Neuronal stem cell (in vitro differentiated cells): ENCODE measurements around the gene AHRR.

Experiments
- DNase-seq: peaks from one replicate; pipeline ENCODE4 v3.0.0-alpha.2; 2013; ENCODE audit warnings: low spot score
- H2AFZ ChIP-seq: one replicate; pipeline ENCODE4 v1.6.1; 2013; ENCODE audit warnings: mild to moderate bottlenecking, low read length, inconsistent platforms
- H2AK5ac ChIP-seq: 2 replicates; pipeline ENCODE4 v1.6.1; 2013; ENCODE audit warnings: low read depth, mild to moderate bottlenecking, inconsistent platforms, low read length, moderate library complexity, mixed read lengths
- H2BK120ac ChIP-seq: 2 replicates; pipeline ENCODE4 v1.6.1; 2013; ENCODE audit warnings: low read depth, mild to moderate bottlenecking, inconsistent platforms, low read length, moderate library complexity, mixed read lengths
- H2BK12ac ChIP-seq: one replicate; pipeline ENCODE4 v1.6.1; 2013; ENCODE audit warnings: low read length, inconsistent platforms
- H2BK15ac ChIP-seq: 2 replicates; pipeline ENCODE4 v1.6.1; 2013; ENCODE audit warnings: mild to moderate bottlenecking, low read length, inconsistent platforms, mixed read lengths
- H2BK5ac ChIP-seq: one replicate; pipeline ENCODE4 v1.6.1; 2013; ENCODE audit warnings: inconsistent platforms, mild to moderate bottlenecking, low read length, moderate library complexity
- H3K14ac ChIP-seq: one replicate; pipeline ENCODE4 v1.6.1; 2013; ENCODE audit warnings: low read length, inconsistent platforms
- H3K18ac ChIP-seq: 2 replicates; pipeline ENCODE4 v1.6.1; 2013; ENCODE audit warnings: low read length, inconsistent platforms
- H3K23ac ChIP-seq: 2 replicates; pipeline ENCODE4 v1.6.1; 2013; ENCODE audit warnings: low read depth, mild to moderate bottlenecking, mixed read lengths, low read length, inconsistent platforms; ENCODE audit not compliant: poor library complexity
- H3K27ac ChIP-seq: replicated peaks from 3 replicates; pipeline ENCODE4 v1.5.1; 2013; ENCODE audit warnings: low read length, inconsistent platforms
- H3K27me3 ChIP-seq, 3 experiments: 2 replicates each; pipeline ENCODE4 v1.6.1; 2013; ENCODE audit warnings: low read length in 3 of 3, mild to moderate bottlenecking in 2 of 3, inconsistent platforms in 1 of 3, low read depth in 1 of 3, mixed read lengths in 1 of 3, moderate library complexity in 1 of 3; ENCODE audit not compliant: control insufficient read depth in 3 of 3, insufficient read depth in 3 of 3
- H3K36me3 ChIP-seq, 2 donors: replicated peaks in 1 of 2; 2 replicates each; pipeline ENCODE4 v1.6.1; 2013; ENCODE audit warnings: low read length in 2 of 2; ENCODE audit not compliant: control insufficient read depth in 2 of 2, insufficient read depth in 2 of 2
- H3K4ac ChIP-seq: 2 replicates; pipeline ENCODE4 v1.6.1; 2013; ENCODE audit warnings: inconsistent platforms, mild to moderate bottlenecking, low read length, moderate library complexity
- H3K4me1 ChIP-seq, 2 donors: 1 replicate in 1 of 2; 2 replicates in 1 of 2; pipeline ENCODE4 v1.6.1; 2013; ENCODE audit warnings: low read length in 2 of 2, low read depth in 1 of 2; ENCODE audit not compliant: control insufficient read depth in 2 of 2, insufficient read depth in 1 of 2
- H3K4me2 ChIP-seq: one replicate; pipeline ENCODE4 v1.6.1; 2013; ENCODE audit warnings: mild to moderate bottlenecking, low read length, inconsistent platforms; ENCODE audit not compliant: insufficient read depth, poor library complexity, severe bottlenecking
- H3K4me3 ChIP-seq, 2 donors: 2 replicates each; pipeline ENCODE4 v1.5.1; 2013; ENCODE audit warnings: low read length in 2 of 2, mild to moderate bottlenecking in 2 of 2, inconsistent platforms in 1 of 2, moderate library complexity in 1 of 2
- H3K79me1 ChIP-seq: one replicate; pipeline ENCODE4 v1.6.1; 2013; ENCODE audit warnings: low read depth, mild to moderate bottlenecking, inconsistent platforms, low read length, moderate library complexity
- H3K9ac ChIP-seq: one replicate; pipeline ENCODE4 v1.6.1; 2013; ENCODE audit warnings: mild to moderate bottlenecking, low read depth, low read length, inconsistent platforms; ENCODE audit not compliant: poor library complexity
- H3K9me3 ChIP-seq, 2 donors: replicated peaks in 1 of 2; 2 replicates each; pipeline versions ENCODE3 to v1.6.1; 2013; ENCODE audit warnings: low read length in 2 of 2, mild to moderate bottlenecking in 2 of 2, inconsistent platforms in 1 of 2, low read depth in 1 of 2, mixed read lengths in 1 of 2, moderate library complexity in 1 of 2; ENCODE audit not compliant: control insufficient read depth in 2 of 2, insufficient read depth in 1 of 2
- H4K8ac ChIP-seq: one replicate; pipeline ENCODE4 v1.6.1; 2013; ENCODE audit warnings: low read depth, mild to moderate bottlenecking, inconsistent platforms, low read length, moderate library complexity
- H4K91ac ChIP-seq: one replicate; pipeline ENCODE4 v1.6.1; 2013; ENCODE audit warnings: low read length, low read depth, mild to moderate bottlenecking, inconsistent platforms; ENCODE audit not compliant: poor library complexity
- WGBS, 2 donors: extraction: QIAGEN DNeasy Blood & Tissue Kit; methylation state at CpG; one replicate each; pipeline ENCODE4 v1.1.7; 2013; ENCODE audit warnings: missing lambda C conversion rate in 2 of 2, mixed read lengths in 1 of 2; ENCODE audit not compliant: insufficient read length in 2 of 2, insufficient replicate concordance in 1 of 2; ENCODE audit errors: extremely low coverage in 2 of 2; 5-methylcytosine and 5-hydroxymethylcytosine counted together

Gene AHRR

DNA sequence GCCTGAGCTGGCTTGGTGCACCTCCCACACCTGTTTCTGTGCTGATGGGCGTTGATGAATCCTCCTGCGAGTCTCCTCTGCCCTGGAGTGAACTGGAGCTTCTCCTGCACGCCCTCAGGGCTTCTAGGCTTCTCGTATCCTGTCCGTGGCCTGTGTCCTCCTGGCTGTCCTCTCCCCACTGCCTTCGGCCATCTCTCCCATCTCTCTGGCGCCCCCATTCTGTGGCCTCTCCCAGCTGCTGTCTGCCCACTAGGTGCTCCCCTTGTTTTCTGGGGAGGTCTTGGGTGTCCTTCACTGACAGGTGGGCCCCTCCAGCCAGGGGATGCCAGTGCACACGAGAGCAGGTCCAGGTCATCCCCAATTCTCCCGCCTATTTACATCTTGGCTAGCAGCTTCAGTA, 28.8 kb downstream of the AHRR start:
- Histone ChIP-seq H3K18ac (no peak overlapping the region), H3K23ac (no peak overlapping the region)
- no peak for DNase-seq

GRCh38 chr5:351084-351920, 29.8 kb downstream of the AHRR start:
- H2BK5ac ChIP-seq, result no peak overlapping the region
- H3K27me3 ChIP-seq, result peaks cover 0 to 5% (median 2%) of the 10 kb centered on the region in 3 experiments
- H3K27ac ChIP-seq, result no peak overlapping the region
- no peak overlapping the region for H3K4ac ChIP-seq
- no peak for DNase-seq
- H4K8ac ChIP-seq, result no peak overlapping the region
- no peak overlapping the region for H3K23ac ChIP-seq
- no peak overlapping the region for H2AK5ac ChIP-seq
- H3K79me1 ChIP-seq, result no peaks in the 10 kb centered on the region
- no CpG with 5 or more reads among the region's 19 CpGs for WGBS, 2 donors
- H3K36me3 ChIP-seq, result no peaks in the 10 kb centered on the region
- no peak overlapping the region for H2BK15ac ChIP-seq
- no peak overlapping the region for H3K4me2 ChIP-seq
- H3K4me1 ChIP-seq, result peaks cover 1 to 16% of the 10 kb centered on the region in 2 donors
- no peak overlapping the region for H3K18ac ChIP-seq
- no peaks in the 10 kb centered on the region for H3K9me3 ChIP-seq
- H2AFZ ChIP-seq, result no peak overlapping the region
- H3K9ac ChIP-seq, result no peak overlapping the region
- H3K14ac ChIP-seq, result no peak overlapping the region
- no peak overlapping the region for H4K91ac ChIP-seq
- no peak overlapping the region for H3K4me3 ChIP-seq
- no peak overlapping the region for H2BK120ac ChIP-seq
- no peak overlapping the region for H2BK12ac ChIP-seq

More for the DNA sequence above, 28.8 kb downstream of the AHRR start:
- WGBS, 2 donors, result no CpG with 5 or more reads among the region's 9 CpGs
- Histone ChIP-seq H4K91ac (no peak overlapping the region), H2BK5ac (no peak overlapping the region), H3K4ac (peak overlapping the region; percentile 93), H2BK12ac (no peak overlapping the region), H3K27ac (no peak overlapping the region), H2AK5ac (no peak overlapping the region), H3K36me3 (no peaks in the 10 kb centered on the region), H3K79me1 (no peaks in the 10 kb centered on the region), H4K8ac (no peak overlapping the region), H2BK120ac (no peak overlapping the region), H2BK15ac (no peak overlapping the region), H3K4me3 (no peak overlapping the region), H3K27me3 (peaks cover 0 to 5% (median 2%) of the 10 kb centered on the region in 3 experiments), H3K4me2 (no peak overlapping the region), H3K14ac (no peak overlapping the region), H3K9me3 (no peaks in the 10 kb centered on the region), H3K9ac (no peak overlapping the region), H3K4me1 (peaks cover 3 to 18% of the 10 kb centered on the region in 2 donors), H2AFZ (peak overlapping the region; percentile 7)

- Histone ChIP-seq H3K4ac (no peak overlapping the region), H3K36me3 (no peaks in the 10 kb centered on the region), H3K4me2 (no peak overlapping the region), H3K79me1 (no peaks in the 10 kb centered on the region), H3K27ac (no peak overlapping the region), H2BK15ac (no peak overlapping the region), H2BK5ac (no peak overlapping the region), H3K14ac (no peak overlapping the region), H2AFZ (no peak overlapping the region), H3K9me3 (no peaks in the 10 kb centered on the region), H3K9ac (no peak overlapping the region), H3K18ac (no peak overlapping the region), H2BK12ac (no peak overlapping the region), H4K91ac (no peak overlapping the region), H3K4me1 (peaks cover 0 to 11% of the 10 kb centered on the region in 2 donors), H3K4me3 (no peak overlapping the region), H4K8ac (no peak overlapping the region), H3K27me3 (peaks cover 0 to 5% (median 2%) of the 10 kb centered on the region in 3 experiments), H3K23ac (no peak overlapping the region), H2AK5ac (no peak overlapping the region), H2BK120ac (no peak overlapping the region)
- DNase-seq, result no peak
- WGBS, 2 donors, result no CpG with 5 or more reads among the region's 4 CpGs
Observed at GRCh38 chr5:351921-352245, 30.4 kb downstream of the AHRR start.

DNA sequence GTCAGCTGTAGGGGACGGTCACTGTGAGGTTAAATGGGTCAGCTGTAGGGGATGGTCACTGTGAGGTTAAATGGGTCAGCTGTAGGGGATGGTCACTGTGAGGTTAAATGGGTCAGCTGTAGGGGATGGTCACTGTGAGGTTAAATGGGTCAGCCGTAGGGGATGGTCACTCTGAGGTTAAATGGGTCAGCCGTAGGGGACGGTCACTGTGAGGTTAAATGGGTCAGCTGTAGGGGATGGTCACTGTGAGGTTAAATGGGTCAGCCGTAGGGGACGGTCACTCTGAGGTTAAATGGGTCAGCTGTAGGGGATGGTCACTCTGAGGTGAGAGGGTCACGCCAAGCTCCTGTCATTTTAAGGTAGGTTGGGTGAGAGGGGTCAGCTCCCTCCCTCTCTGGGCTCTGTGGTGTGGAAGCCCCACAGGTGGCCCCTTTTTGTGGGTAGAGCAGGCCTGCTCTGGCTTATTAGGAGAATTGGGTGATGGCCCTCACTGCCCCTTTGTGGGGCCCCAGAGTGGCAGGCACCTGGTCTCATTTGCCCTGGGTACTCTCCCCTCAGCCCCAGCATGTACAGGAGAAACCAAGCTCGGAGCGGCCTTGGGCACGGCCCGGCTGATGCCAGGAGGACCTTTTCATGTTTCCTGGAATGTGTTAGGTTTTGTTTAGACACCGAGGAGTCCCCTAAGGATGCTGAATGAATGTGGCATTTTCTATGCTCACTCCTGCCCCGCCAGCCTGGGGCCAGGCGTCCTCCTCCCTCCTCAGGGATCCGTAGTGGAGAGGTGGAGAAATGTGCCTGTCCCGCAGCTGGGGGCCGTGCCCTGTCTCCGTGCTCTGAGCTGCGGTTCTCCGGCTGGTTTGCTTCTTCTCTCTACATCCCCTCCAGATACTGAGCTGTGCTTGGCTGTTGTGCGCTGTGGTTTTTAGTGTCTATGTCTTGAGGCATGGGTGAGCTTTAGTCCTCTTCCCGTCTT, 31.4 kb downstream of the AHRR start:
- H3K27me3 ChIP-seq, result peaks cover 0 to 5% (median 2%) of the 10 kb centered on the region in 3 experiments
- H3K79me1 ChIP-seq, result no peaks in the 10 kb centered on the region
- H3K23ac ChIP-seq, result no peak overlapping the region
- H3K4me3 ChIP-seq, result no peak overlapping the region
- H3K27ac ChIP-seq, result no peak overlapping the region
- WGBS, 2 donors, result no CpG with 5 or more reads among the region's 22 CpGs
- no peak overlapping the region for H2AK5ac ChIP-seq
- no peak overlapping the region for H2BK12ac ChIP-seq
- no peak overlapping the region for H2AFZ ChIP-seq
- no peak overlapping the region for H3K4ac ChIP-seq
- H3K4me2 ChIP-seq, result no peak overlapping the region
- H3K36me3 ChIP-seq, result no peaks in the 10 kb centered on the region
- DNase-seq, result no peak
- no peak overlapping the region for H3K9ac ChIP-seq
- H3K18ac ChIP-seq, result no peak overlapping the region
- H3K14ac ChIP-seq, result no peak overlapping the region
- H2BK15ac ChIP-seq, result no peak overlapping the region
- H2BK120ac ChIP-seq, result no peak overlapping the region
- no peak overlapping the region for H2BK5ac ChIP-seq
- no peak overlapping the region for H4K91ac ChIP-seq
- H3K9me3 ChIP-seq, result no peaks in the 10 kb centered on the region
- H3K4me1 ChIP-seq, result peaks cover 0 to 11% of the 10 kb centered on the region in 2 donors
- no peak overlapping the region for H4K8ac ChIP-seq
